Colonic mucosa (tissue), 4 donors: ENCODE data around the gene USB1. TPM values are rescaled to one million over a fixed set of nuclear protein-coding genes. Genes with fewer than 3 reads are reported as not detected.

Experiments
- DNase-seq: peaks from one replicate; pipeline ENCODE4 v3.0.0-alpha.2; 2020
- H3K27ac ChIP-seq: fragments of 200-600 bp; one replicate; pipeline ENCODE4 v1.8.0; 2021
- H3K27me3 ChIP-seq: fragments of 200-600 bp; one replicate; pipeline ENCODE4 v1.8.0; 2021
- H3K36me3 ChIP-seq: fragments of 200-600 bp; one replicate; pipeline ENCODE4 v1.8.0; 2021
- H3K4me1 ChIP-seq: fragments of 200-600 bp; one replicate; pipeline ENCODE4 v1.8.0; 2021; ENCODE audit warnings: mild to moderate bottlenecking
- H3K4me3 ChIP-seq: fragments of 200-600 bp; one replicate; pipeline ENCODE4 v1.8.0; 2021
- H3K9ac ChIP-seq, 2 donors: one replicate each; pipeline ENCODE4 v1.7.0; 2013; ENCODE audit warnings: control low read depth in 2 of 2, low read depth in 2 of 2, low read length in 2 of 2
- H3K9me3 ChIP-seq: fragments of 200-600 bp; one replicate; pipeline ENCODE4 v1.8.0; 2021
- intact Hi-C: fragments of 100-400 bp; cut with DNase I; formaldehyde crosslinking; loops from one replicate; pipeline ENCODE4 v1.14.1; 2022
- total RNA-seq, 2 donors: library from RNA; stranded (reverse); fragmentation: NEBNext Ultra II Directional in 1 of 2; extraction: Animal tissue kit (Norgen Biotek cat#: 25700) in 1 of 2; gene quantifications; one replicate each; pipeline ENCODE4 v1.2.1, GENCODE V29; 2021
- TF ChIP-seq, protein P1 (sequence below): fragments of 200-600 bp; IDR thresholded peaks from one replicate; pipeline ENCODE4 v1.8.0; 2022; ENCODE audit warnings: antibody characterized with exemption, mild to moderate bottlenecking
- donor health status: healthy.
- donor health status: DM: no; HTN: no; CAD: no.
- donor health status: DM: no; HTN: no; CAD: no.

Gene USB1
- total RNA-seq, 2 donors from 2014 or later = 34.2 to 49.8 TPM

DNA sequence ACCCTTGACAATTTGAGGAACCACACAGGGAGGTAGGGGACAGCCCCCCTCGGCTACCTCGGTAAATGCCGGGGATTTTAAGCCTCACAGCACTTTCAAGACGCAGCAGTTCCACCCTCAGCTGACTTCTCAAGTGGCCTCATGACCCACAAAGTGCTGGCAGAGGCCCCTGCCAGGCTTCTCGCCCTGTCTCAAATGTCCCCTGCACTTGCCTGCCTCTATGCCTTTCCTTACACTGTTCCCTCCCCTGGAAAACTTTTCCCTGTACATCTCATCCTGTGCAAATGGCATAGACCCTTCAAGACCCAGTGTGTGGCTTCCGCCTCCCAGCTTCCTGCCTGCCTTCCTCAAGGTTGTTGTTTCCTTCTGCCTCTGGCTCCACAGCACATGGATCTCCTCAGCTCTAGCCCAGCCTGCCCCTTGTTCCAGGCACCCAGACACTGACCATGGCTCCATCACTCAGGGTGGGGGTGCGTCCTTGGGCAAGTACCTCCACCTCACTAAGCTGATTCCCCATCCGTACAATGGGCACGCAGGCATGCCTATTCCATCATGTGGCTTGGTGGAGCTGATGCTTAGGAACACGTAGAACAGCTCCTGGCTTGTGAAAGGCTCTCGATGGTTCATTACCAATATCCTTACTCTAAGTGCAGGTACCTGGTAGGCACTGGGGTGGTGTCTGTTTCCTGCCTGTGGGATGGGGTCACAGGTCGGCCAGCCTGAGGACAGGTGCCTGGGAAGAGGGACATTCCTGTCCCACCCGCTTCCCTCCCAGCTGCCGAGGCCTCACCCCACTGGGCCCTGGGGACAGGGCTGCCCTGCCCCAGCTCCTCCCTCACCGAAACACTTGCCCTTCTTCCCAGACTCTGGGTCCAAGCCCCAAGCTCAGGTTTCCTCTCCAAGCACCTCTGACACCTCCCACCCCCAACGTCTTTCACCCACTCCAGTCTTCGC lies 48.3 kb downstream of the USB1 start:
- Histone ChIP-seq H3K4me3 (no peak overlapping the region), H3K36me3 (no peaks in the 10 kb centered on the region), H3K27me3 (no peaks in the 10 kb centered on the region), H3K4me1 (no peaks in the 10 kb centered on the region), H3K27ac (no peak overlapping the region), H3K9ac (no peak overlapping the region), H3K9me3 (no peaks in the 10 kb centered on the region)
- intact Hi-C loops = no loop called here
- no peak for DNase-seq
- TF ChIP-seq, protein P1, sequence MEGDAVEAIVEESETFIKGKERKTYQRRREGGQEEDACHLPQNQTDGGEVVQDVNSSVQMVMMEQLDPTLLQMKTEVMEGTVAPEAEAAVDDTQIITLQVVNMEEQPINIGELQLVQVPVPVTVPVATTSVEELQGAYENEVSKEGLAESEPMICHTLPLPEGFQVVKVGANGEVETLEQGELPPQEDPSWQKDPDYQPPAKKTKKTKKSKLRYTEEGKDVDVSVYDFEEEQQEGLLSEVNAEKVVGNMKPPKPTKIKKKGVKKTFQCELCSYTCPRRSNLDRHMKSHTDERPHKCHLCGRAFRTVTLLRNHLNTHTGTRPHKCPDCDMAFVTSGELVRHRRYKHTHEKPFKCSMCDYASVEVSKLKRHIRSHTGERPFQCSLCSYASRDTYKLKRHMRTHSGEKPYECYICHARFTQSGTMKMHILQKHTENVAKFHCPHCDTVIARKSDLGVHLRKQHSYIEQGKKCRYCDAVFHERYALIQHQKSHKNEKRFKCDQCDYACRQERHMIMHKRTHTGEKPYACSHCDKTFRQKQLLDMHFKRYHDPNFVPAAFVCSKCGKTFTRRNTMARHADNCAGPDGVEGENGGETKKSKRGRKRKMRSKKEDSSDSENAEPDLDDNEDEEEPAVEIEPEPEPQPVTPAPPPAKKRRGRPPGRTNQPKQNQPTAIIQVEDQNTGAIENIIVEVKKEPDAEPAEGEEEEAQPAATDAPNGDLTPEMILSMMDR = no peak

DNA sequence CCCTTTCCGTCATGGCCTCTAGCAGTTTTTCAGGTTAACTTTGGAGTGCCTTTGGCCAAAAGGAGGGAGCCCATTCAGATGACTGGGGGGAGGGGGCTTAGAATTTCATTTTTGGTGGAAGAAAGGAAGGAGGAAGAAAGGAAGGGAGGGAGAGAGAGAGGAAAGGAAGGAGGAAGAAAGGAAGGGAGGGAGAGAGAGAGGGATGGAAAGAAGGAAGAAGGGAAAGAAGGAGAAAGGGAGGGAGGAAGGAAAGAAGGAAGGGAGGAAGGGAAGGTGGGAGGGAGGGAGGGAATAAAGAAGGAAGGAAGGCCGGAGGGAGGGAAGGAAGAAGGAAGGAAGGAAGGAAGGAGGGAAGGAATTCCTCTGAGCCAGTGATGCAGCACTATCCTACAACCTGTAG lies 50.1 kb downstream of the USB1 start:
- Histone ChIP-seq H3K4me1 (no peaks in the 10 kb centered on the region), H3K27me3 (no peaks in the 10 kb centered on the region), H3K36me3 (no peaks in the 10 kb centered on the region), H3K4me3 (no peak overlapping the region), H3K9ac (no peak overlapping the region), H3K27ac (no peak overlapping the region), H3K9me3 (no peaks in the 10 kb centered on the region)
- TF ChIP-seq, protein P1 = no peak
- intact Hi-C loops = no loop called here
- DNase-seq = no peak

DNA sequence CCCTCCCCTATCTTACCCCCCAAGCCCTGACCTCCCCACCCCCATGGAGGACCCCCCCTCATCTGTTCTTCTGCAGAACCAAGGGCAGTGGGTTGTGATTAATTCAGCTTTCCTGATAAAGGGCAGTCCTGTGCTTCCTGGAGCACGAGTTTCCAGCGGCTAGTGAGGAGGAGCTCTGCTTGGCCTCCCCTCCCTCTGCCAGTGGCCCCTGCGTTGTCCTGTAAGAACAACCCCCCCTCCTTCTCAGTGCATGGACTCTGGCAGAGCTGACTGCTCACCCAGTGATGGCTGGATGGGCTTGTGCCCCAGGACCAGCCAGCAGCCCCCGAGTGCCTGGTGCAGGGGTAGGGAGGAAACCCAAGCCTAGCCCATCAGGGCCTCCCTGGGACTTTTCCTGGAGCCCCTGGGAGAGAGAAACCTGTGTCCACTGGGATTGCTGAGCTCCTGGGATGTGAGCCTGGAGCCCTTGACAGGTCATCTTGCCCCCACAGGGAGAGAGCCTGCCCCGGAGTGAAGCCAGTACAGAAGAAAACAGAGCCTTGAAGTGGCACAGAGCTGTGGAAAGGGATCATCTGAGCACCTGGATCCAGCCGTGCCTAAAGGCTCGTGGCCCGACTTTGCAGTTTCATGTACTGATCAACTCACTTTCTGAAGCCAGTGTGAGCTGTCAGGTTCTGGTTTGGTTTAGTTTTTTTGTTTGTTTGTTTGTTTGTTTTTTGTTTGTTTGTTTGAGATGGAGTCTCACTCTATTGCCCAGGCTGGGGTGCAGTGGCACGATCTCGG lies 50.8 kb downstream of the USB1 start:
- no peaks in the 10 kb centered on the region for H3K4me1 ChIP-seq
- intact Hi-C loops = no loop called here
- no peak overlapping the region for H3K4me3 ChIP-seq
- no peaks in the 10 kb centered on the region for H3K27me3 ChIP-seq
- DNase-seq = no peak
- TF ChIP-seq, protein P1 = no peak
- H3K9me3 ChIP-seq = no peaks in the 10 kb centered on the region
- no peaks in the 10 kb centered on the region for H3K36me3 ChIP-seq
- H3K27ac ChIP-seq = no peak overlapping the region
- H3K9ac ChIP-seq = no peak overlapping the region

DNA sequence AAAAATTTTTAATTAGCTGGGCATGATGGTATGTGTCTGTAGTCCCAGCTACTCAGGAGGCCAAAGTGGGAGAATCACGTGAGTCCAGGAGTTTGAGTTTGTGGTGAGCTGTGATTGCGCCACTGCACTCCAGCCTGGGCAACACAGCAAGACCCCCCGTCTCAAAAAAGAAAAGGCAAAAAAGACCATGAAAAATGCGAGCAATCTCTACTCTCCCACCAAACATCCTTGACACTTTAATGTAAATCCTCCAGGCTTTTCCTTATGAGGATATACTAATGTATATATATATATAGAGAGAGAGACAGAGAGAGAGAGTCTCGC lies 52.4 kb downstream of the USB1 start:
- Histone ChIP-seq H3K9me3 (no peaks in the 10 kb centered on the region), H3K36me3 (no peaks in the 10 kb centered on the region), H3K4me1 (no peaks in the 10 kb centered on the region), H3K27ac (no peak overlapping the region), H3K4me3 (no peak overlapping the region), H3K27me3 (no peaks in the 10 kb centered on the region), H3K9ac (no peak overlapping the region)
- DNase-seq = no peak
- TF ChIP-seq, protein P1 = no peak
- intact Hi-C loops = no loop called here

DNA sequence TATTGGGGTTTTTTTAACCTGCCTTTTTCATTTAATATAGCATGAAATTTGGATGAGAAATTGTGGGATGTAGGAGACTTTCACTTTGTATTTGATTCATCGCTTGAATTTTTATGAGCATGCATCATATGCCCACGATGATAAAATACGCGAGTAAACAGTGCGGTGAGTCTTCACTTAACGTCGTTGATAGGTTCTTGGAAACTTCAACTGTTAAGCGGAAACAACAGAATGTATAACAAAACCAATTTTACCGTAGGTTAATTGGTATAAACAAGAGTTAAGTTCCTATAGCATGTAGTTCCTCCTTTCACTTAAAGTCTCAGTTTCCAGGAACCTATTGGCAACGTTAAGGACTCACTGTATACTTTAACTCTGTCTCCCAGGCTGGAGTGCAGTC lies 53.1 kb downstream of the USB1 start:
- TF ChIP-seq, protein P1 = no peak
- intact Hi-C loops = no loop called here

More for the DNA sequence above, 53.1 kb downstream of the USB1 start:
- DNase-seq = no peak
- H3K27ac ChIP-seq = no peak overlapping the region
- no peaks in the 10 kb centered on the region for H3K4me1 ChIP-seq
- no peak overlapping the region for H3K4me3 ChIP-seq
- no peaks in the 10 kb centered on the region for H3K27me3 ChIP-seq
- no peaks in the 10 kb centered on the region for H3K9me3 ChIP-seq
- H3K36me3 ChIP-seq = no peaks in the 10 kb centered on the region
- no peak overlapping the region for H3K9ac ChIP-seq
